GM19468 (cell line): ENCODE measurements around the gene CRISPLD2.

Experiments used
- ATAC-seq: cut with Tn5 transposase; IDR thresholded peaks from one replicate; pipeline ENCODE4 v1.9.1; 2021; ENCODE audit warnings: mild to moderate bottlenecking, moderate library complexity, moderate number of reproducible peaks; ENCODE audit not compliant: unreplicated experiment; ENCODE audit errors: extremely low read depth

CRISPLD2 gene

GRCh38 chr16:84876873-84877606 lies 57.3 kb downstream of the CRISPLD2 start:
- ATAC-seq, result no peak

- ATAC-seq, result no peak
These were observed 59.0 kb downstream of the CRISPLD2 start for GRCh38 chr16:84878770-84879169.

- ATAC-seq, result no peak
These were observed 60.0 kb downstream of the CRISPLD2 start for GRCh38 chr16:84879569-84880487.

DNA sequence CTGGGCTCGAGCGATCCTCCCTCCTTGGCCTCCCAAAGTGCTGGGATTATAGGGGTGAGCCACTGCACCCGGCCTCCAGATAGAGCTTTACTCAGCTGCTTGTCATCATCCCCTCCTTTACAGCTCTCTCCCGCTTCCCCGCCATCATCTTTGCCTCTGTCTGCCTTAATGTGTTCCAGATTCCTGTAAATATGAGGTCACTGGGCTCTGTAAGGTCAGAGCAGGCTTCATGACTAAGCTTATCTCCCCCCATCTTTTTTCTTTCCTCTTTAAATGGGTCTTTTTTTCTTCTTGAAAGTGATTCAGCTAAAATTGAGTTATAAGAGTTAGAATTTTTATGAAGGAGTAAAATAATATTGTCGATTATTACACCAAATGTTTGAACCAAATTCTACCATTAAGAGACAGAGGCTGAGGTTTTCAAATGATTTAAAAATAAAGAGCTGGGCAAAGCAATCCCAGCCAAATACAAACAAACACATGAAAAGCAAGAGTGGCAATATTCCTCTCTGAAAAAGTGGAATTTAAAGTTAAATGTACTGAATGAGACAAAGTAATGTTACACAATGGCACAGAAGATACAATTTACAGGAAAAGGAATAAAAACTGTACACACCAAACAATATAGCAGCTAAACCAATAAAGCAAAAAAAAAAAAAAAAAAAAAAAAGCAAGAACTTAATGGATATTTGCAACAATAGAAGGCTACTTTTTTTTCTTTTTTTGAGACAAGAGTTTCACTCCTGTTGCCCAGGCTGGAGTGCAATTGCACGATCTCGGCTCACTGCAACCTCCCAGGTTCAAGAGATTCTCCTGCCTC lies 62.1 kb downstream of the CRISPLD2 start:
- no peak for ATAC-seq

DNA sequence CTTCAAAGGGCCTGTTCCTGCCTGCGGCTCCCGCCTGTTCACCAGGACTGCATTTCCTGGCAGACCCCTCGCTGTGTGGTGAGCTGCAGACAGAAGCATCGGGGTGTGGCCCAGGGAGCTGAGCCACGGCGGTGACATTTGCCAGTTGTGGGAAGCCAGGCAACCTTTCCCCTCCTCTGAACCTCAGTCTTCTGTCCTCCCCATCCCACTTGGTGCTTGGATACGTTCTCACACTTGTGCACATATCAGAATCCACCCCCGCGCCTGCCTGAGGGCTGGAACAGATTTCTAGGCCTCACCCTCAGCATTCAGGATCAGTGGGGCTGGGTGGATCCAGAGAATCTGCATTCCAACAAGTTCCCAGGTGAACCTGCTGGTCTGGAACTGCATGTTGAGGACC lies 63.5 kb downstream of the CRISPLD2 start:
- no peak for ATAC-seq

DNA sequence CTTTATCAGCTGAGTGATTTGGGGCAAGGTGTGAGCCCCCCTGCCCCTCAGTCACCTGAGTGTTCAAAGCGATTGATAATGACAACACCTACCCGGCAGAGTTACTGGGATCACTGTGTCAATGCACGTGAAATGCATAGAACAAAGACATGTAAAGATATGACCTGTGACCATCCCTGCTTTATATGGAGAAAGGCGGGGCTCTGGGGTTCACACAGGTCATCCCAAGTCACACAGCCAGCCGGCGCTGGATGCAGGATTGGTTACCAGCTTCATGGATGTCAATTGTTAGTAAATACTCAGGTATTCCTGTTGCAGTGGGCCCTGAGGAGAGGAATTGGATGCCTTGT lies 64.4 kb downstream of the CRISPLD2 start:
- no peak for ATAC-seq

DNA sequence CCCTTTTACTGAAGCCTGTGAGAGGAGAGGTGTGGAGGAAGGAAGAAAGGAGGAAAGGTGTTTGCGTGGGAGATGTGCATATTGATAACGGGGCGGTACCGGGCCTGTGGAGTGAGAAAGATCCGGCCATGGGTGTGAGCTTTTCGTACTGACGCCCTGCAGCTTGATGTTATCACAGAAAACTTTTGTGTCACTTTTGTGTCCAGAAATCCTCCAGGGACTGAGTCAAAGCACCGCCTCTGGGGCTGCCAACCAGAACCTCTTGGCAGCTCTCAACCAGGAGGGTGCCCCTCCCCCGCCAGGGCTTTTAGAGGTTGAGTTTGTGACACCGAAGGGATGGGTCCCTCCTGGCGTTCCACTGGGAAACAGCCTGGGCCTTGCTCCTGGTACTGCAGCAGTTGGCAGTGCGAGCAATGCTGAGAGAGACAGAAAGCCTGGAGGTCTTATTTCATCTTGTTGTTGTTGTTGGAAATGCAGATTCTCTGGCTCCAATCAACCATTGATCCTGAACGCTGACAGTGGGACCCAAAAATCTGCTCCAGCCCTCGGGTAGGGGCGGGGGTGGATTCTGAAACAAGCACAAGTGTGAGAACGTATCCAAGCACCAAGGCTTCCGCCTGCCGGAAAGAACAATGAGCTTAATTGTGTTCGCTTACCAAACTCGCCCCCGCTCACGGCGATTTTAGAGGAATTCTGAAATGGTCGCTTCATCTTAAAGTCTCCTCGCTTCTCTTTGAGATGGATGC lies 65.0 kb downstream of the CRISPLD2 start:
- ATAC-seq, result no peak

DNA sequence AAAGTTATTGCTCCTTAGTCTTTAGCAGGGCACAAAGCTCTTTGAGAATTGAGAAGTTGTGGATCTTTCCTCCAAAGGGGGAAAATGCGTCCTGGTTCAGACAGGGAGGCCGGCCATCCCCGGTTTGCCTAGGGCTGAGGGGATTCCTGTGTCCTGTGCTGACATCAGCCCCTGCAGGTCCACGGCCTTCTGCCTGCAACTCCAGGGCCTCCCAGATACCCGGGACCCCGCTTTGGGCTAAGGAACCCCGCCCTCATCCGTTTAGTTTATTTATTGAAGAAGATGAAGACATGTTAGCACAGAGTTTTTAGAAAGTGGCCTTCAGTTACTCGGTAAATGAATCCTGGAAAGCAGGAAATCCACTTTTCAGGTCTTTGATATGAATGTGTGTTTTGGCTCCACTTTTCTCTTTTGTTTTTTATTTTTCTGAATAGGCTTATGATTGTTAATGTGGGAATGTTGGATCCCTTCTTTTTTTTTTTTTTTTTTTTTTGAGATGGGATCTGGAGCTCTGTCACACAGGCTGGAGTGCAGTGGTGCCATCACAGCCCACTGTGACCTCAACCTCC lies 65.6 kb downstream of the CRISPLD2 start:
- ATAC-seq, result no peak

DNA sequence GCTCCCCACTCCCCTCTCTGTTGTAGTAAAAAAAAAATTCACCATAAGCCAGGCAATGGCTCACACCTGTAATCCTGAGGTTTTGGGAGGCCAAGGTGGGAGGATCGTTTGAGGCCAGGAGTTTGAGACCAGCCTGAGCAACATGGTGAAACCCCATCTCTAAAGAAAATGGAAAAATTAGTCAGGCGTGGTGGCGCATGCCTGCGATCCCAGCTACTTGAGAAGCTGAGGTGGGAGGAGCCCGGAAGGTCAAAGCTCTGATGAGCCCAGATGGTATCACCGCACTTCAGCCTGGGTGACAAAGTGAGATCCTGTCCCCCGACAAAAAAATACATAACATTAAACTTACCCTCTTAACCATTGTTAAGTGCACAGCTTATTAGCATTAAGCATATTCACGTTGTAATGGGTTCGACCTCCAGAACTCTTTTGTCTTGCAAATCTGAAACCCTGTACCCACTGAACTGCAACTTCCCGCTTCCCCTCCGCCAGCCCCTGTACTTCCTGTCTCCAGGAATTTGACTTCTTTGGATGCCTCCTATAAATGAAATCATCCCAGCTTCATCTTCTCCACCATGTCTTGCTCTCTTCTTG lies 66.8 kb downstream of the CRISPLD2 start:
- ATAC-seq, result no peak

GRCh38 chr16:84887207-84887606 lies 67.4 kb downstream of the CRISPLD2 start:
- no peak for ATAC-seq

- no peak for ATAC-seq
These were observed 68.7 kb downstream of the CRISPLD2 start for GRCh38 chr16:84888450-84888849.

GRCh38 chr16:84889066-84889465 lies 69.3 kb downstream of the CRISPLD2 start:
- ATAC-seq, result no peak

DNA sequence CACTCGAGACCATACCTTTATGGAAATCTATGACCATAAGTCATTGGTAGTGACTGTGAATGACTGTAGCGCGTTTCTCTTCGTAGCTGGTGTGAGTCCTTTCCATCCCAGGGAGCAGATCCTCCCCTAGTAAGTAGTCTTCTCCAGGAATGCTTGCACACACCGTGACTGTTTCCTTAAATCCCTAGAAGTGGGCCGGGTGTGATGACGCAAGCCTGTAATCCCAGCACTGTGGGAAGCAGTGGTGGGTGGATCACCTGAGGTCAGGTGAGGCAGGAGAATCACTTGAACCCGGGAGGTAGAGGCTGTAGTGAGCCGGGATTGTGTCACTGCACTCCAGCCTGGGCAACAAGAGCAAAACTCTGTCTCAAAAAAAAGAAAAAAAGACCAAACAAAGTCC lies 70.6 kb downstream of the CRISPLD2 start:
- ATAC-seq, result no peak

DNA sequence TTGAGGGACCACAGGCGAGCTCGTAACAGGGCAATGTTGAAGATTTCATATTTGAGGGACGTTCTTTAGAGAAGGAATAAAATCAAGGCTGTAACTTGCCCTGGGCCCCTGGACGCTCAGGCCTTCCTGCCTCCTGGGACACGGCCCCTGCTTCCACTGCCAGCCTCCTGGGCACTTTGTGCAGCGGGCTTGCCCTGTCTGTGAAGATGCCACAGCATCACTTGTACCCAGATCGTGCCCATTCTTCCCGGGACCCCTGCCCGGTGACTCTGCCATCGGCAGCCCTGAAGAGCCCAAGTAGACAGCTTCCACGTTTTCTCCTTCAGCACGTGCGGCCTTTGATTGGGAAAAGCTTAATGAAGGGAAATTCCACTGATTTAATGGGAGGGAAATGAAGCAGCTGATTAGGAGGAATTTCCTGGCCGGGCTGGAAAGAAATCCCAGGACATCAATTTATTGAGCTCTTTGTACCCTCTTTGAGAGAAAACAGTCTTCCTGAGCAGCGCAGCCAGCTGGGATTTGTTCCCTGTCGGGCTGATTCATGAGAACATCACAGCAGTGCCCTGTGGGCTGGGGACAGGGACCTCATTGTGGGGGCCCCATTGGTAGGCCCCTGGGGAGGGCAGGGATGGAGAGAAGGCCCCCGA lies 71.5 kb downstream of the CRISPLD2 start:
- ATAC-seq, result no peak

DNA sequence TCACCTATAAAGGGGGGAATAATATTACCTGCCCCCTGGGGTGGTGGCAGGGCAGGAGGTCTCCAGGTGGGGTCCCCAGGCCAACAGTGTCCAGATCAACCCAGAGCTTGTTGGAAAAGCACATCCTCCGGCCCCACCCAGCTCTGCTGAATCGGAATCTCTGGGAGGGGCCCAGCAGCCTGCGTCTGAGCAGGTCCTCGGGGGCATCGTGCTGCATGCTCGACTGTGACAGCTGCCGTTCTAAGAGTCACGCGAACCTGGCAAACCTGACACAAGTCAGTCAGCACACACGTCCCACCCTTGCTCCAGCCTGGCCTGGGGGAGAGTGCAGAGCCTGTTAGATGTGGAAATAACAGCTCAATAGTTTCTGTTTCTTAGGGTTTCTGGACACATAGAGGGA lies 72.3 kb downstream of the CRISPLD2 start:
- ATAC-seq, result no peak

- ATAC-seq, result no peak
These were observed 73.7 kb downstream of the CRISPLD2 start for GRCh38 chr16:84893467-84893848.

GRCh38 chr16:84893849-84894599 lies 74.2 kb downstream of the CRISPLD2 start:
- no peak for ATAC-seq

DNA sequence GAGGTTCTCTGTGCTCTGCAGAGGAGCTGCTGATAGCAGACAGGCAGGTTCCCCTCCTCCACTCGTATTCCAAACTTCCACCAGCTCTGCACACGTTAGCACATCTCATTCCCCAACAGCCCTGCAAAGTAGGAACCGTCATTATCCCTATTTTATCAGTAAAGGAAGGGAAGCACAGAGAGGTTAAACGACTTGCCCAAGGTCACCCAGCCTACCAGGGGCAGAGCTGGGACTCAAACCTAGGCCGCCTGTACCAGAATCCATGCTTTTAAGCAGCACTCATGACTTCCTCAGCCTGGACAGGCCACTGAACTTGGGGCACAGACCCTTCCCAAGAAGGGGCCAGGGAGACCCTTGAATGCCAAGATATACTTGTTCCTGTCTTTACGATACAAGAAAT lies 75.2 kb downstream of the CRISPLD2 start:
- no peak for ATAC-seq
